ENCODE results near the gene SLC12A9.

DNA sequence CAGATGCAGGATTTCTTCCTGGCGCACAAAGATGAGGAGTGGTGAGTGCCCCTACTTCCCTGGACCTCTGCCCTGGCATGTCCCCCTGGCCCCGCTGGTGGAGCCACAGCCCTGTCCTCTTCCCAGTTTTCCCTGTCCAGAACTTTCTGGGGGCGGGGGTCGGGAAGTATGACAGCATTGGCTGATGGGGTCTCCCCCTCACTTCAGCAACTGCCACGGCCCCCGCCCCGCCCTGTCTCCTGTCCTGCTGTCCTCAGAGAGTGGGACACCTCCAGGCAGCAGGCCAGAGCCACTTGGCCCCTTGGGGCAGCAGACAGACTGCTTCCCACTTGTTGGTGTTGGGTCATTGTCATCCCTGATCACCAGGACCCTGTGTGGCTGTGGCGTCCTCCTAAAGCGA lies 29.7 kb downstream of the SLC12A9 start:
- TF ChIP-seq POLR2AphosphoS5 (IDR thresholded peaks at IDR 0.05) (no peak), CTCF (IDR thresholded peaks at IDR 0.05) (no peak), POLR2A (IDR thresholded peaks at IDR 0.05) (no peak), EP300 (IDR thresholded peaks at IDR 0.05) (no peak)

Measured in upper lobe of left lung (tissue), 4 donors.